Measurements from ENCODE around the gene ICE2. TPM values are rescaled to one million over a fixed set of nuclear protein-coding genes. Genes with fewer than 3 reads are reported as not detected.

Gene ICE2, protein sequence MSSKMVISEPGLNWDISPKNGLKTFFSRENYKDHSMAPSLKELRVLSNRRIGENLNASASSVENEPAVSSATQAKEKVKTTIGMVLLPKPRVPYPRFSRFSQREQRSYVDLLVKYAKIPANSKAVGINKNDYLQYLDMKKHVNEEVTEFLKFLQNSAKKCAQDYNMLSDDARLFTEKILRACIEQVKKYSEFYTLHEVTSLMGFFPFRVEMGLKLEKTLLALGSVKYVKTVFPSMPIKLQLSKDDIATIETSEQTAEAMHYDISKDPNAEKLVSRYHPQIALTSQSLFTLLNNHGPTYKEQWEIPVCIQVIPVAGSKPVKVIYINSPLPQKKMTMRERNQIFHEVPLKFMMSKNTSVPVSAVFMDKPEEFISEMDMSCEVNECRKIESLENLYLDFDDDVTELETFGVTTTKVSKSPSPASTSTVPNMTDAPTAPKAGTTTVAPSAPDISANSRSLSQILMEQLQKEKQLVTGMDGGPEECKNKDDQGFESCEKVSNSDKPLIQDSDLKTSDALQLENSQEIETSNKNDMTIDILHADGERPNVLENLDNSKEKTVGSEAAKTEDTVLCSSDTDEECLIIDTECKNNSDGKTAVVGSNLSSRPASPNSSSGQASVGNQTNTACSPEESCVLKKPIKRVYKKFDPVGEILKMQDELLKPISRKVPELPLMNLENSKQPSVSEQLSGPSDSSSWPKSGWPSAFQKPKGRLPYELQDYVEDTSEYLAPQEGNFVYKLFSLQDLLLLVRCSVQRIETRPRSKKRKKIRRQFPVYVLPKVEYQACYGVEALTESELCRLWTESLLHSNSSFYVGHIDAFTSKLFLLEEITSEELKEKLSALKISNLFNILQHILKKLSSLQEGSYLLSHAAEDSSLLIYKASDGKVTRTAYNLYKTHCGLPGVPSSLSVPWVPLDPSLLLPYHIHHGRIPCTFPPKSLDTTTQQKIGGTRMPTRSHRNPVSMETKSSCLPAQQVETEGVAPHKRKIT
- 42.3 and 44.5 TPM in 2 replicates for total RNA-seq (2022)
- Bru-seq, nascent RNA: percentile 84 among the genes with signal in this experiment
- BruChase-seq, experiment 1, labeled RNA remaining after a 2-hour chase: percentile 81 among the genes with signal in this experiment
- percentile 77 among the genes with signal in this experiment for BruChase-seq, experiment 2, labeled RNA remaining after a 6-hour chase
- long read RNA-seq, full-length matches to known transcripts: 13 of 37 reads
- long read RNA-seq, partial matches to known transcripts: 11 of 37 reads
- long read RNA-seq, other reads (novel, unspliced or antisense): 13 of 37 reads

DNA sequence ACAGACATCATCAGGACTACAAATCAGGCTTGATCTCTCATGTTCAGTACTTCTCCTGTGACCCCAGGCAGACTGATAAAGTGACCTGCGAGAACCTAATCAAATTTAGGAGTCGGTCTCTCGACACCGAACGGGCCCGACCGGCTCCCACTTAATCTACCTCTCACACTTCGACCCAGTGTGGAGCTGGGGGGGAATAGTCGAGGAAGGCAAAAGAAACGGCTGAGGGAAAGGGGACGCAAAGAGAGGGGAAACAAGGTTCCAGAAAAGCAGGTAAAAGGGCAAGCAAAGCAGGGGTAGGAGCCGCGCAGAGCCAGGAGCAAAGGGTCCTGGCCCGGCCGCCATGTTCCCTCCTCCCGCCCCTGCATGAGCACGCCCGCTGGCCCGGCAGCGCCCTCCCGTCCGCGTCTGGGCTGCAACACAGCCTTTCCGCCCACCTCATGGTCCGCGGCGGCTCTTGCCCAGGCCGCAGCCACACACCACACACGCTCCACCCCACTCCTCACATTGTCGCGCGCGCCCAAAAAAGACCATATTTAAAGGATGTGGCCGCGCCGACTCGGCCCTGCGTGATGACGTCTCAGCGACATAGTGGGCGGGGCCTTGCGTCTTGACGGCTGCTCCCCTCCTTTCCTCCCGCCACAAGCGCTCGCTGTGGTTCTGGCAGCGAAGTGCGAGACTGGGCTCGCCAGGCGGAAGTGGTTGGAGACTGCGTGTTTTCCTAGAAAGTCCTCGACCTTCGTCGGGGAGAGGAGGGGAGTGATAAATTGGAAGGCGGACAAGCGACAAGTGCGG is at the start of gene ICE2:
TSS of gene ICE2 (minus strand) at position 577 of the 795 bp plus-strand sequence. CDS start 1,165 bp downstream, outside the sequence.
- TF ChIP-seq, protein P1, sequence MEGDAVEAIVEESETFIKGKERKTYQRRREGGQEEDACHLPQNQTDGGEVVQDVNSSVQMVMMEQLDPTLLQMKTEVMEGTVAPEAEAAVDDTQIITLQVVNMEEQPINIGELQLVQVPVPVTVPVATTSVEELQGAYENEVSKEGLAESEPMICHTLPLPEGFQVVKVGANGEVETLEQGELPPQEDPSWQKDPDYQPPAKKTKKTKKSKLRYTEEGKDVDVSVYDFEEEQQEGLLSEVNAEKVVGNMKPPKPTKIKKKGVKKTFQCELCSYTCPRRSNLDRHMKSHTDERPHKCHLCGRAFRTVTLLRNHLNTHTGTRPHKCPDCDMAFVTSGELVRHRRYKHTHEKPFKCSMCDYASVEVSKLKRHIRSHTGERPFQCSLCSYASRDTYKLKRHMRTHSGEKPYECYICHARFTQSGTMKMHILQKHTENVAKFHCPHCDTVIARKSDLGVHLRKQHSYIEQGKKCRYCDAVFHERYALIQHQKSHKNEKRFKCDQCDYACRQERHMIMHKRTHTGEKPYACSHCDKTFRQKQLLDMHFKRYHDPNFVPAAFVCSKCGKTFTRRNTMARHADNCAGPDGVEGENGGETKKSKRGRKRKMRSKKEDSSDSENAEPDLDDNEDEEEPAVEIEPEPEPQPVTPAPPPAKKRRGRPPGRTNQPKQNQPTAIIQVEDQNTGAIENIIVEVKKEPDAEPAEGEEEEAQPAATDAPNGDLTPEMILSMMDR (IDR thresholded peaks at IDR 0.05; ENCODE audit: insufficient read depth in 1 of 2, low read depth in 1 of 2, low read length in 1 of 2, severe bottlenecking in 1 of 2, unreplicated experiment in 1 of 2): peak in 1 of 2 experiments; percentile 14
- BruUV-seq (replicated peaks): no TSS peak
- Mint-ChIP-seq H3K4me3 (ENCODE audit: unreplicated experiment) (peak within 1 kb of the TSS; percentile 82), H3K9me3 (ENCODE audit: unreplicated experiment) (no peaks in the 10 kb centered on the region), H3K4me1 (ENCODE audit: low read depth, unreplicated experiment) (peaks cover 22% of the 10 kb centered on the region), H3K27me3 (ENCODE audit: insufficient read depth, unreplicated experiment) (no peaks in the 10 kb centered on the region), H3K36me3 (ENCODE audit: insufficient read depth, unreplicated experiment) (peaks cover 13% of the 10 kb centered on the region), H3K27ac (ENCODE audit: unreplicated experiment) (peak within 1 kb of the TSS; percentile 98)
- no peaks in the 10 kb centered on the region for H3K9me3 ChIP-seq
- ChIA-PET CTCF (no interaction called here), POLR2A (no interaction called here)
- H3K27me3 ChIP-seq (replicated peaks; ENCODE audit: control insufficient read depth, insufficient read depth, low read length): no peaks in the 10 kb centered on the region
- DNase-seq: peak; percentile 94 to 95
- intact Hi-C loops (cut with micrococcal nuclease; ENCODE audit: unreplicated experiment): loop anchor here (2.0 kb wide), 1 partner anchor 80 kb away; no protein-coding TSS in a partner anchor
- no peaks in the 10 kb centered on the region; the same call in 1 of the 2 replicates for H3K36me3 ChIP-seq (ENCODE audit: control insufficient read depth, insufficient read depth, low read length)
- H3K4me1 ChIP-seq: peaks cover 16% of the 10 kb centered on the region
- peak within 1 kb of the TSS; percentile 65 for H3K4me3 ChIP-seq (ENCODE audit: low read depth, low read length)

DNA sequence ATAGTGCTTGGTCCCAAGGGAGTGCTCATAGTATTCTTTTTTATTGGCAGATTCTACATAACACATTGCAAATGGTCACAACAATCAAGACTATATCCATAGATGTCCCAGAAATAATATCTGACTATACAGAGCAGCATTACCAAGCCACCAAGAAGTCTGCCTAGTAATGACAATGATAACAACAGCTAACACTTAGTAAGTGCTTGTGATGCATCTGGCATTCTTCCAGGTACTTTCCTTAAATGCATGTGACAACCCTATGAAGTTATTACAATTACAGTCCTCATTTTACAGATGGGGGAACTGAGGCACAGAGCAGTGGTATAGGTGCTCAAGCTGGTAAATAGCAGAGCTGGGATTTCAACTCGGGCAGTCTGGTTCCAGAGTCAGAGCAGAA is 49.6 kb upstream of the ICE2 start:
- ChIA-PET POLR2A (no interaction called here), CTCF (no interaction called here)
- no peaks in the 10 kb centered on the region for H3K4me1 ChIP-seq
- no peak for DNase-seq
- BruUV-seq (replicated peaks): no TSS peak
- no peak overlapping the region for H3K4me3 ChIP-seq (ENCODE audit: low read depth, low read length)
- H3K27me3 Mint-ChIP-seq (ENCODE audit: insufficient read depth, unreplicated experiment): no peaks in the 10 kb centered on the region
- no peak overlapping the region for H3K4me3 Mint-ChIP-seq (ENCODE audit: unreplicated experiment)
- H3K27me3 ChIP-seq (replicated peaks; ENCODE audit: control insufficient read depth, insufficient read depth, low read length): no peaks in the 10 kb centered on the region
- no peaks in the 10 kb centered on the region for H3K36me3 ChIP-seq (ENCODE audit: control insufficient read depth, insufficient read depth, low read length)
- no peaks in the 10 kb centered on the region for H3K9me3 ChIP-seq
- no peaks in the 10 kb centered on the region for H3K4me1 Mint-ChIP-seq (ENCODE audit: low read depth, unreplicated experiment)
- no peak overlapping the region for H3K27ac Mint-ChIP-seq (ENCODE audit: unreplicated experiment)
- no peaks in the 10 kb centered on the region for H3K9me3 Mint-ChIP-seq (ENCODE audit: unreplicated experiment)
- TF ChIP-seq, protein P1 (IDR thresholded peaks at IDR 0.05; ENCODE audit: insufficient read depth in 1 of 2, low read depth in 1 of 2, low read length in 1 of 2, severe bottlenecking in 1 of 2, unreplicated experiment in 1 of 2): no peak
- peaks cover 8% of the 10 kb centered on the region for H3K36me3 Mint-ChIP-seq (ENCODE audit: insufficient read depth, unreplicated experiment)
- intact Hi-C loops (cut with micrococcal nuclease; ENCODE audit: unreplicated experiment): loop anchor here (10.0 kb wide), 1 partner anchor 526 kb away; no protein-coding TSS in a partner anchor
